GM10248 (cell line): Measurements from ENCODE around the gene PGBD1.

Source experiments
- CTCF ChIA-PET: fragments of 300-600 bp; sonication (Branson Sonifier 250); formaldehyde crosslinking; extraction: SDS; loops from one replicate; lab custom pipeline; 2021; ENCODE audit warnings: antibody characterized with exemption; lab: Yijun Ruan, JAX
- POLR2A ChIA-PET: fragments of 350-650 bp; sonication (Branson Sonifier 250); formaldehyde crosslinking; extraction: SDS; loops from one replicate; lab custom pipeline; 2020; ENCODE audit warnings: antibody characterized with exemption; lab: Yijun Ruan, JAX
- DNase-seq: peaks from one replicate; pipeline ENCODE4 v3.0.0; 2012; ENCODE audit errors: extremely low spot score
- CTCF ChIP-seq: IDR thresholded peaks from 2 replicates; pipeline ENCODE4 v1.5.1; 2012; ENCODE audit warnings: mild to moderate bottlenecking, low read depth; ENCODE audit errors: extremely low read depth, missing control alignments, control extremely low read depth

Gene PGBD1

GRCh38 chr6:28347119-28347518 lies 65.7 kb downstream of the PGBD1 start:
- POLR2A ChIA-PET: no interaction called here
- CTCF ChIA-PET: interaction anchor here (1.0 to 1.5 kb wide), 3 partner anchors 9 to 59 kb away, joined by 3 to 11 read pairs (median 4); no protein-coding TSS in a partner anchor
- no peak for DNase-seq
- no peak for TF ChIP-seq CTCF

- TF ChIP-seq CTCF: no peak
- DNase-seq: no peak
- POLR2A ChIA-PET: interaction anchor here (0.5 kb wide), 1 partner anchor 304 kb away, joined by 3 read pairs; no protein-coding TSS in a partner anchor
- CTCF ChIA-PET: interaction anchor here (0.9 to 1.1 kb wide), 3 partner anchors 9 to 661 kb away, joined by 3 read pairs; no protein-coding TSS in a partner anchor
Observed at GRCh38 chr6:28349344-28349891, 68.0 kb downstream of the PGBD1 start.

- peak; percentile 85 for DNase-seq
- no peak for TF ChIP-seq CTCF
- POLR2A ChIA-PET: interaction anchor here (0.5 kb wide), 1 partner anchor 303 kb away, joined by 3 read pairs; no protein-coding TSS in a partner anchor
- CTCF ChIA-PET: interaction anchor here (0.9 to 1.5 kb wide), 4 partner anchors 8 to 662 kb away, joined by 3 to 6 read pairs (median 3); no protein-coding TSS in a partner anchor
Observed at GRCh38 chr6:28349892-28350737, 68.7 kb downstream of the PGBD1 start, which contains the start of gene ZKSCAN3. ZKSCAN3 (plus strand) TSS chr6:28349947; CDS start chr6:28359587, 9,640 bp downstream.

- CTCF ChIA-PET: interaction anchor here (1.5 kb wide), 1 partner anchor 10 kb away, joined by 6 read pairs; no protein-coding TSS in a partner anchor
Observed at GRCh38 chr6:28351087-28351486, 69.7 kb downstream of the PGBD1 start.

GRCh38 chr6:28351493-28351925 lies 70.1 kb downstream of the PGBD1 start:
- ChIA-PET POLR2A (no interaction called here), CTCF (interaction anchor here (1.0 to 1.5 kb wide), 2 partner anchors 10 to 16 kb away, joined by 4 to 6 read pairs; partner anchors contain the start of gene ZSCAN31)
- no peak for TF ChIP-seq CTCF
- DNase-seq: no peak

More at GRCh38 chr6:28351087-28351486, 69.7 kb downstream of the PGBD1 start:
- POLR2A ChIA-PET: no interaction called here
- no peak for DNase-seq
- TF ChIP-seq CTCF: no peak
